HepG2 (cell line): ENCODE data around the gene TBC1D12. TPM values are rescaled to one million over a fixed set of nuclear protein-coding genes. Genes with fewer than 3 reads are reported as not detected.

Experiments
- ELF4 ChIP-seq: sonication (generic); formaldehyde crosslinking; IDR thresholded peaks from 2 replicates; pipeline ENCODE4 v1.5.0; 2020; ENCODE audit warnings: missing genetic modification reagents, mild to moderate bottlenecking, moderate library complexity, borderline replicate concordance
- FIP1L1 ChIP-seq: fragments of 200-400 bp; formaldehyde crosslinking; IDR thresholded peaks from 2 replicates; pipeline ENCODE4 v1.6.1; 2018; ENCODE audit warnings: low read depth, mild to moderate bottlenecking, low read length, moderate library complexity, borderline replicate concordance; ENCODE audit not compliant: insufficient read depth
- HOXA7 ChIP-seq: sonication (generic); formaldehyde crosslinking; IDR thresholded peaks from 2 replicates; pipeline ENCODE4 v1.8.1; 2022; ENCODE audit warnings: mild to moderate bottlenecking, missing genetic modification reagents, moderate library complexity
- HOXA9 ChIP-seq: sonication (generic); formaldehyde crosslinking; IDR thresholded peaks from 2 replicates; pipeline ENCODE4 v1.8.1; 2022; ENCODE audit warnings: missing genetic modification reagents, mild to moderate bottlenecking, moderate library complexity, borderline replicate concordance
- KDM5A ChIP-seq: fragments of 200-600 bp; sonication (generic); IDR thresholded peaks from 2 replicates; pipeline ENCODE4 v1.7.0; 2018; ENCODE audit warnings: antibody characterized with exemption, mild to moderate bottlenecking, low read length, borderline replicate concordance
- MYPOP ChIP-seq: sonication (generic); formaldehyde crosslinking; IDR thresholded peaks from 2 replicates; pipeline ENCODE4 v1.8.1; 2023; ENCODE audit warnings: mild to moderate bottlenecking, moderate library complexity, missing genetic modification reagents
- RFX1 ChIP-seq: fragments of 450-650 bp; IDR thresholded peaks from 2 replicates; pipeline ENCODE4 v1.6.1; 2017
- SKI ChIP-seq: fragments of 450-650 bp; IDR thresholded peaks from one replicate; pipeline ENCODE4 v1.6.1; 2018; ENCODE audit warnings: mild to moderate bottlenecking; ENCODE audit not compliant: partially characterized antibody
- THAP8 ChIP-seq: sonication (generic); formaldehyde crosslinking; IDR thresholded peaks from 2 replicates; pipeline ENCODE4 v1.5.1; 2020; ENCODE audit warnings: missing genetic modification reagents, mild to moderate bottlenecking, borderline replicate concordance
- YEATS4 ChIP-seq: sonication (generic); formaldehyde crosslinking; IDR thresholded peaks from 2 replicates; pipeline ENCODE4 v1.4.0; 2020; ENCODE audit warnings: missing genetic modification reagents, borderline replicate concordance
- ZBTB4 ChIP-seq: sonication (generic); formaldehyde crosslinking; IDR thresholded peaks from 2 replicates; pipeline ENCODE4 v1.4.0; 2020; ENCODE audit warnings: missing genetic modification reagents, mild to moderate bottlenecking, borderline replicate concordance
- ZFX ChIP-seq: sonication (generic); formaldehyde crosslinking; IDR thresholded peaks from 2 replicates; pipeline ENCODE4 v1.4.0; 2020; ENCODE audit warnings: mild to moderate bottlenecking, low read depth, missing genetic modification reagents, moderate library complexity
- ZNF136 ChIP-seq: sonication (generic); formaldehyde crosslinking; IDR thresholded peaks from 2 replicates; pipeline ENCODE4 v1.8.1; 2022; ENCODE audit warnings: low read depth, mild to moderate bottlenecking, moderate library complexity, missing genetic modification reagents
- ZNF138 ChIP-seq: sonication (generic); formaldehyde crosslinking; IDR thresholded peaks from 2 replicates; pipeline ENCODE4 v1.5.0; 2020; ENCODE audit warnings: mild to moderate bottlenecking, low read depth, missing genetic modification reagents
- ZNF20 ChIP-seq: sonication (generic); formaldehyde crosslinking; IDR thresholded peaks from 2 replicates; pipeline ENCODE4 v1.4.0; 2020; ENCODE audit warnings: mild to moderate bottlenecking, moderate library complexity, missing genetic modification reagents
- ZNF263 ChIP-seq: sonication (generic); formaldehyde crosslinking; IDR thresholded peaks from 2 replicates; pipeline ENCODE4 v1.4.0; 2020; ENCODE audit warnings: missing genetic modification reagents
- ZNF556 ChIP-seq: sonication (generic); formaldehyde crosslinking; IDR thresholded peaks from 2 replicates; pipeline ENCODE4 v1.4.0; 2020; ENCODE audit warnings: mild to moderate bottlenecking, missing genetic modification reagents, borderline replicate concordance
- ZNF703 ChIP-seq: sonication (generic); formaldehyde crosslinking; IDR thresholded peaks from 2 replicates; pipeline ENCODE4 v1.5.1; 2020; ENCODE audit warnings: missing genetic modification reagents, mild to moderate bottlenecking, moderate library complexity, borderline replicate concordance
- polyA plus RNA-seq, 8 experiments: library from polyadenylated mRNA; depleted of rRNA in 3 of 8; stranded (reverse) in 7 of 8; unstranded in 1 of 8; fragments of >200 nt; fragmentation: Illumina TruSeq in 4 of 8; extraction: Trizol in 4 of 8; gene quantifications; 2 replicates each; pipeline versions ENCODE4 v1.2.1 to v1.2.3, GENCODE V29; 2011 to 2016; ENCODE audit warnings: low read depth in 4 of 8, missing spikeins in 1 of 8, mixed read lengths in 1 of 8; ENCODE audit not compliant: insufficient read depth in 1 of 8
- total RNA-seq, 5 experiments: library from RNA; depleted of rRNA; stranded (reverse); fragments of >200 nt; fragmentation: Illumina TruSeq; extraction: Trizol; gene quantifications; 2 replicates each; pipeline ENCODE4 v1.2.3, GENCODE V29; 2016; ENCODE audit warnings: low read depth in 1 of 5
- TF ChIP-seq, protein P1 (sequence below): sonication (generic); formaldehyde crosslinking; IDR thresholded peaks from 2 replicates; pipeline ENCODE4 v1.5.1; 2020; ENCODE audit warnings: mild to moderate bottlenecking, missing genetic modification reagents, borderline replicate concordance
- TF ChIP-seq, protein P2 (sequence below): sonication (generic); formaldehyde crosslinking; IDR thresholded peaks from 2 replicates; pipeline ENCODE4 v1.5.0; 2020; ENCODE audit warnings: mild to moderate bottlenecking, low read depth, missing genetic modification reagents, borderline replicate concordance

The TBC1D12 gene
- total and polyA plus RNA-seq, 2 of the 13 experiments (the other 11 are each of a cell fraction or from before 2014, with no cell fraction given) = 5.7 to 6.2 TPM

- TF ChIP-seq MYPOP (CRISPR knock-in tag) = peak; percentile 75; the same call in 1 of the 2 replicates
- TF ChIP-seq, protein P1, sequence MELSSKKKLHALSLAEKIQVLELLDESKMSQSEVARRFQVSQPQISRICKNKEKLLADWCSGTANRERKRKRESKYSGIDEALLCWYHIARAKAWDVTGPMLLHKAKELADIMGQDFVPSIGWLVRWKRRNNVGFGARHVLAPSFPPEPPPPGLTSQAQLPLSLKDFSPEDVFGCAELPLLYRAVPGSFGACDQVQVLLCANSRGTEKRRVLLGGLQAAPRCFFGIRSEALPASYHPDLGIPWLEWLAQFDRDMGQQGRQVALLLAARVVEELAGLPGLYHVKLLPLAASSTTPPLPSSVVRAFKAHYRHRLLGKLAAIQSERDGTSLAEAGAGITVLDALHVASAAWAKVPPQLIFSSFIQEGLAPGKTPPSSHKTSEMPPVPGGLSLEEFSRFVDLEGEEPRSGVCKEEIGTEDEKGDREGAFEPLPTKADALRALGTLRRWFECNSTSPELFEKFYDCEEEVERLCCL (CRISPR knock-in tag) = peak; percentile 91; the same call in 1 of the 2 replicates
- no peak for TF ChIP-seq KDM5A
- 0 out of 2 replicates have a peak, but pooled peaks have one; percentile 45 for TF ChIP-seq ELF4 (CRISPR knock-in tag)
- peak; percentile 59; the same call in 1 of the 2 replicates for TF ChIP-seq ZBTB4 (CRISPR knock-in tag)
- TF ChIP-seq ZNF703 = no peak; the same call in 1 of the 2 replicates
- TF ChIP-seq ZNF136 (CRISPR knock-in tag) = 0 out of 2 replicates have a peak, but pooled peaks have one; percentile 83
- TF ChIP-seq, protein P2, sequence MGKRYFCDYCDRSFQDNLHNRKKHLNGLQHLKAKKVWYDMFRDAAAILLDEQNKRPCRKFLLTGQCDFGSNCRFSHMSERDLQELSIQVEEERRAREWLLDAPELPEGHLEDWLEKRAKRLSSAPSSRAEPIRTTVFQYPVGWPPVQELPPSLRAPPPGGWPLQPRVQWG (CRISPR knock-in tag) = 0 out of 2 replicates have a peak, but pooled peaks have one; percentile 51
- TF ChIP-seq HOXA9 (CRISPR knock-in tag) = peak; percentile 91
- no peak for TF ChIP-seq THAP8 (CRISPR knock-in tag)
- no peak for TF ChIP-seq RFX1
- TF ChIP-seq ZFX = peak; percentile 89
- TF ChIP-seq HOXA7 (CRISPR knock-in tag) = 0 out of 2 replicates have a peak, but pooled peaks have one; percentile 58
- TF ChIP-seq ZNF20 = peak; percentile 94
- peak; percentile 90 for TF ChIP-seq ZNF138 (CRISPR knock-in tag)
- no peak for TF ChIP-seq SKI
- peak; percentile 98 for TF ChIP-seq YEATS4
- 0 out of 2 replicates have a peak, but pooled peaks have one; percentile 37 for TF ChIP-seq FIP1L1
- peak; percentile 79 for TF ChIP-seq ZNF263 (CRISPR knock-in tag)
- peak; percentile 74; the same call in 1 of the 2 replicates for TF ChIP-seq ZNF556 (CRISPR knock-in tag)
These were observed 39.7 kb upstream of the TBC1D12 start, which contains the start of gene NOC3L (continued) for GRCh38 chr10:94362360-94363250.
